Adrenal gland (tissue), 12 donors: ENCODE data around the gene RHOB. TPM values are rescaled to one million over a fixed set of nuclear protein-coding genes. Genes with fewer than 3 reads are reported as not detected.
A peak's percentile ranks its signal among the peaks of the same experiment; 100 is the strongest.

Source experiments
- DNase-seq, 7 donors: peaks; one replicate each; pipeline ENCODE4 v3.0.0-alpha.2; 2019 to 2020
- H3K27ac ChIP-seq, 5 donors: fragments of 200-600 bp; sonication (generic) in 4 of 5; 1 replicate in 3 of 5; 2 replicates in 2 of 5; pipeline versions ENCODE4 v1.5.1 to v1.8.0; 2016 to 2020; ENCODE audit warnings: mild to moderate bottlenecking in 1 of 5
- H3K27me3 ChIP-seq: fragments of 200-600 bp; 2 replicates; pipeline ENCODE4 v1.8.0; 2021
- H3K36me3 ChIP-seq, 2 donors: fragments of 200-600 bp; replicated peaks in 1 of 2; 1 replicate in 1 of 2; 2 replicates in 1 of 2; pipeline versions ENCODE4 v1.5.1 to v1.8.0; 2018 to 2022
- H3K4me1 ChIP-seq, 2 donors: fragments of 200-600 bp; replicated peaks in 1 of 2; 1 replicate in 1 of 2; 2 replicates in 1 of 2; pipeline versions ENCODE4 v1.5.1 to v1.8.0; 2018 to 2021
- H3K4me3 ChIP-seq, 4 donors: fragments of 200-600 bp; sonication (generic) in 3 of 4; one replicate each; pipeline ENCODE4 v1.5.1; 2016 to 2018
- H3K9me3 ChIP-seq, 3 donors: fragments of 200-600 bp; sonication (generic) in 1 of 3; replicated peaks in 1 of 3; 1 replicate in 2 of 3; 2 replicates in 1 of 3; pipeline versions ENCODE4 v1.5.1 to v1.8.0; 2016 to 2021
- CTCF ChIP-seq, 6 experiments: fragments of 450-650 bp in 4 of 6; fragments of 200-600 bp in 2 of 6; sonication (generic) in 1 of 6; IDR thresholded peaks; 1 replicate in 5 of 6; 2 replicates in 1 of 6; pipeline versions ENCODE4 v1.5.1 to v1.8.0; 2016 to 2021; ENCODE audit warnings: antibody characterized with exemption in 6 of 6, mild to moderate bottlenecking in 2 of 6, moderate library complexity in 1 of 6
- POLR2A ChIP-seq, 2 donors: fragments of 450-650 bp; IDR thresholded peaks; one replicate each; pipeline ENCODE4 v1.6.1; 2017; ENCODE audit warnings: antibody characterized with exemption in 2 of 2, mild to moderate bottlenecking in 2 of 2, moderate library complexity in 1 of 2
- WGBS, 4 donors: extraction: QIAGEN DNeasy Blood & Tissue Kit in 2 of 4; methylation state at CpG; one replicate each; pipeline versions ENCODE4 v1.1.5 to v1.1.7; 2013 to 2017; 5-methylcytosine and 5-hydroxymethylcytosine counted together
- intact Hi-C, 2 donors: fragments of 100-400 bp; cut with DNase I; formaldehyde crosslinking; loops; one replicate each; pipeline versions ENCODE4 v1.14.1 to v1.15.0; 2022 to 2023
- polyA plus RNA-seq, 3 donors: library from polyadenylated mRNA; stranded (reverse); fragments of 200-250 nt in 2 of 3; fragments of 350-450 nt in 1 of 3; fragmentation: Illumina TruSeq in 1 of 3; extraction: RNeasy Lipid Tissue Mini Kit (QIAGEN cat#74804) in 1 of 3; gene quantifications; one replicate each; pipeline ENCODE4 v1.2.3, GENCODE V29; 2013 to 2014
- total RNA-seq, 9 donors: library from RNA; depleted of rRNA in 4 of 9; stranded (reverse); fragments of >200 nt in 4 of 9; fragments of 120-200 nt in 1 of 9; fragmentation: NEBNext Ultra II Directional in 1 of 9; extraction: Animal tissue kit (Norgen Biotek cat#: 25700) in 1 of 9; gene quantifications; one replicate each; pipeline versions ENCODE4 v1.1.0 to v1.2.4, GENCODE V29; 2013 to 2023
- donor health status: healthy with polysubstance abuse.
- donor health status: Bipolar disorder and iron deficiency.
- donor health status: DM: yes; HTN: yes; CAD: no.
- donor health status: DM: no; HTN: no; CAD: no.
- donor health status: DM: no; HTN: no; CAD: no.
- donor health status: DM: yes; HTN: yes; CAD: no.

RHOB gene
- total and polyA plus RNA-seq, 12 donors: 130 to 1,281 (median 417) TPM

- Histone ChIP-seq H3K36me3 (peaks cover 0 to 17% of the 10 kb centered on the region in 2 donors), H3K4me3 (peak overlapping the region in 3 of 4 donors; percentile 35 to 77 (median 76)), H3K4me1 (peaks cover 40% of the 10 kb centered on the region in 2 donors), H3K9me3 (no peaks in the 10 kb centered on the region), H3K27me3 (no peaks in the 10 kb centered on the region), H3K27ac (peak overlapping the region; percentile 95 to 99 (median 98))
- DNase-seq: peak in 4 of 7 donors; percentile 40 to 76 (median 59)
- 4 to 9% (median 7%) methylated on average over 20 to 42 of the region's 42 CpGs for WGBS, 4 donors
- intact Hi-C loops: loop anchor here in 1 of 2 donors (5.0 kb wide), 1 partner anchor 191 kb away; no protein-coding TSS in a partner anchor
- no peak for TF ChIP-seq POLR2A (IDR thresholded peaks at IDR 0.05)
- TF ChIP-seq CTCF (IDR thresholded peaks at IDR 0.05): no peak
Observed at GRCh38 chr2:20446255-20446916, 488 bp upstream of the RHOB start.

GRCh38 chr2:20447437-20448245 is 767 bp downstream of the RHOB start:
- peak in 6 of 7 donors; percentile 52 to 83 (median 66) for DNase-seq
- H3K4me3 ChIP-seq: peak overlapping the region; percentile 77 to 99 (median 90)
- peaks cover 40% of the 10 kb centered on the region in 2 donors for H3K4me1 ChIP-seq
- no peaks in the 10 kb centered on the region for H3K9me3 ChIP-seq
- TF ChIP-seq CTCF (IDR thresholded peaks at IDR 0.05): peak in 2 of 6 experiments; percentile 1 to 4
- peak; percentile 56 to 67 for TF ChIP-seq POLR2A (IDR thresholded peaks at IDR 0.05)
- H3K27me3 ChIP-seq: no peaks in the 10 kb centered on the region
- 0 to 10% (median 2%) methylated on average over 2 to 78 of the region's 78 CpGs for whole genome bisulfite sequencing, 4 donors
- intact Hi-C loops: loop anchor here in 1 of 2 donors (5.0 kb wide), 1 partner anchor 190 kb away; no protein-coding TSS in a partner anchor
- peak overlapping the region; percentile 95 to 99 (median 98) for H3K27ac ChIP-seq
- peaks cover 0 to 17% of the 10 kb centered on the region in 2 donors for H3K36me3 ChIP-seq

- intact Hi-C loops: loop anchor here in 1 of 2 donors (5.0 kb wide), 1 partner anchor 189 kb away; no protein-coding TSS in a partner anchor
- TF ChIP-seq CTCF (IDR thresholded peaks at IDR 0.05): no peak
- TF ChIP-seq POLR2A (IDR thresholded peaks at IDR 0.05): peak; percentile 43 to 73
- Histone ChIP-seq H3K9me3 (no peaks in the 10 kb centered on the region), H3K36me3 (peaks cover 0 to 17% of the 10 kb centered on the region in 2 donors), H3K4me1 (peaks cover 38 to 39% of the 10 kb centered on the region in 2 donors), H3K4me3 (peak overlapping the region; percentile 77 to 99 (median 90)), H3K27ac (peak overlapping the region; percentile 95 to 99 (median 98)), H3K27me3 (no peaks in the 10 kb centered on the region)
- 5 to 16% (median 13%) methylated on average over 12 to 26 of the region's 26 CpGs for whole genome bisulfite sequencing, 4 donors
- DNase-seq: peak in 5 of 7 donors; percentile 52 to 74 (median 61)
Observed at GRCh38 chr2:20448246-20448976, 1.5 kb downstream of the RHOB start.
